NK-92 (cell line): ENCODE data around the gene RUFY1.
"Not testable (repeated sequence)": the region's sequence is repeated elsewhere in the genome, so short reads cannot be mapped to it uniquely, and the experiment has no call there.

Source experiments
- DNase-seq: peaks from one replicate; lab custom pipeline; 2025; ENCODE audit not compliant: unreplicated experiment; lab: John Stamatoyannopoulos, UW

The RUFY1 gene

GRCh38 chr5:179620293-179620692 is 69.9 kb downstream of the RUFY1 start:
- no peak for DNase-seq

GRCh38 chr5:179620703-179621350 is 70.5 kb downstream of the RUFY1 start:
- no peak for DNase-seq

- no peak for DNase-seq
Observed at GRCh38 chr5:179621551-179622214, 71.3 kb downstream of the RUFY1 start.

GRCh38 chr5:179623003-179623905 is 72.9 kb downstream of the RUFY1 start, which contains the start of gene HNRNPH1:
Gene HNRNPH1 (minus strand): TSS chr5:179623671. CDS start chr5:179623133, 538 bp downstream.
- peak; percentile 95 for DNase-seq

- no peak for DNase-seq
Observed at GRCh38 chr5:179623906-179624741, 73.8 kb downstream of the RUFY1 start.

- no peak for DNase-seq
Observed at GRCh38 chr5:179624841-179625271, 74.5 kb downstream of the RUFY1 start.

GRCh38 chr5:179633501-179634369 is 83.4 kb downstream of the RUFY1 start:
- DNase-seq, result not testable (repeated sequence)

- not testable (repeated sequence) for DNase-seq
Observed at GRCh38 chr5:179634370-179635172, 84.2 kb downstream of the RUFY1 start.

- DNase-seq, result not testable (repeated sequence)
Observed at GRCh38 chr5:179639296-179639695, 88.9 kb downstream of the RUFY1 start.

- DNase-seq, result not testable (repeated sequence)
Observed at GRCh38 chr5:179641745-179642144, 91.4 kb downstream of the RUFY1 start.

GRCh38 chr5:179642626-179643025 is 92.3 kb downstream of the RUFY1 start:
- DNase-seq, result not testable (repeated sequence)

- not testable (repeated sequence) for DNase-seq
Observed at GRCh38 chr5:179643141-179643920, 93.0 kb downstream of the RUFY1 start.

- not testable (repeated sequence) for DNase-seq
Observed at GRCh38 chr5:179644766-179645165, 94.4 kb downstream of the RUFY1 start.

- DNase-seq, result no peak
Observed at GRCh38 chr5:179648410-179648809, 98.1 kb downstream of the RUFY1 start.

- DNase-seq, result not testable (repeated sequence)
Observed at GRCh38 chr5:179649166-179649703, 98.9 kb downstream of the RUFY1 start.

- DNase-seq, result not testable (repeated sequence)
Observed at GRCh38 chr5:179650245-179650644, 99.9 kb downstream of the RUFY1 start.

GRCh38 chr5:179653135-179653534 is 102.8 kb downstream of the RUFY1 start:
- not testable (repeated sequence) for DNase-seq
